ENCODE results near the gene SMCHD1.
"Not testable (repeated sequence)": the region's sequence is repeated elsewhere in the genome, so short reads cannot be mapped to it uniquely, and the experiment has no call there.

Gene SMCHD1

DNA sequence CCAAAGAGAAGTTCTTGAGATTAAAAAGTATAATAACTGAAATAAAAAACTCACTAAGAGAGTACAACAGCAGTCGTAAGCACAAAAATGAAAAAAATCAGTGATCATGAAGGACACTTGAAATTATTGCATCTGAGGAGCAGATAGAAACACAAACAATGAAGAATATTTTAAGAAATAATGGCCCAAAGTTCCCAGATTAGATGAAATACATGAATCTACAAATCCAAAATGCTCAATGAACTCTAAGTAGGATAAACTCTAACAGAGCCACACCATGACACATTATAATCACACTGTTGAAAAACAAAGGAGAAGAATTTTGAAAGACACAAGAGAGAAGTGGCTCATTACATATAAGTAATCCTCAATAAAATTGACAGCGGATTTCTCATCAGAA, 159.4 kb downstream of the SMCHD1 start:
- no peak for DNase-seq (ENCODE audit: low read depth in 2 of 2)

DNA sequence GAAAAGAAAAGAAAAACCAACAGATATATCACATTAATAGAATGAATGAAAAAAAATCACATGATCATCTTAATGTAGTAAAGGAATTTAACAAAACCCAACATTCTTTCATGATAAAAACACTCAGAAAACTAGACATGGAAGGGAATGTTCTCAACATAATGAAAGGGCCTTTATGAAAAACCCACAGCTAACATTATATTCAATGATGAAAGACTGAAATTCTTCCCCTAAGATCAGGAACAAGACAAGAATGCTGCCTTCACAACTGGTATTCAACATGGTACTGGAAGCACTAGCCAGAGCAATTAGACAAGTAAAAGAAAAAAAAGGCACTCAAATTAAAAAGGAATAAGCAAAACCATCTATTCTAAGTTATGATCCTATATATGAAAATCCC, 162.8 kb downstream of the SMCHD1 start:
- no peak for DNase-seq (ENCODE audit: low read depth in 2 of 2)

- DNase-seq (ENCODE audit: low read depth in 2 of 2), result no peak
Measured at GRCh38 chr18:2821695-2822094, 166.2 kb downstream of the SMCHD1 start.

GRCh38 chr18:2822213-2822921, 166.8 kb downstream of the SMCHD1 start:
- DNase-seq (ENCODE audit: low read depth in 2 of 2), result no peak

- no peak for DNase-seq (ENCODE audit: low read depth in 2 of 2)
Measured at GRCh38 chr18:2823202-2823601, 167.7 kb downstream of the SMCHD1 start.

DNA sequence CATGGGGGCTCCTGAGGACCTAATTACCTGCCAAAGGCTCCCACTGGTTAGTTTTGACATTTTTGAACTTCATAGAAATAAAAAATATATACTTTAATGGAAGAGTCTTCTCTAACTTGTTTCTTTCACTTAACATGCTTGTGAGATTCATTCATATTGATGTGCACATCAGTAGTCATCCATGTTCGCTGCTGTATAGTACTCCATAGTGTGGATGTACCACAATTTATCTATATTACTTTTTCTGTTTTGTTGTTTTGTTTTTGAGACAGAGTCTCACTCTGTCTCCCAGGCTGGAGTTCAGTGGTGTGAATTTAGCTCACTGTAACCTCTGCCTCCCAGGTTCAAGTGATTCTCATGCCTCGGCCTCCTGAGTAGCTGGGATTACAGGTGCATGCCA, 168.4 kb downstream of the SMCHD1 start:
- no peak for DNase-seq (ENCODE audit: low read depth in 2 of 2)

DNA sequence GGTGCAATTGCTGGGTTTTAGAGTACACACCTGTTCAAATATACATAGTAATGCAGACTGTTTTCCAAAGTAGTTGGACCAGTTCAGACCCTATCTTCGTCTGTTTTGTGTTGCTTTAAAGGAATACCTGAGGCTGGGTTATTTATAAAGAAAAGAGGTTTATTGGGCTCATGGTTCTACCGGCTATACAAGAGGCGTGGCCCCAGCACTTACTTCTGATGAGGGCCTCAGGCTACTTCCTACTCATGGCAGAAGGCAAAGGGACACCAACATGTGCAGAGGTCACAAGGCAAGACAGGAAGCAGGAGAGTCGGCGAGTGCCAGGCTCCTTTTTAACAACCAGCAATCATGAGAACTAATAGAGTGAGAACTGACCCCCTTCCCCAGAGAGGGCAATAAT, 169.3 kb downstream of the SMCHD1 start:
- DNase-seq (ENCODE audit: low read depth in 2 of 2), result no peak

GRCh38 chr18:2825613-2826175, 170.2 kb downstream of the SMCHD1 start:
- DNase-seq (ENCODE audit: low read depth in 2 of 2), result no peak

GRCh38 chr18:2826581-2826980, 171.1 kb downstream of the SMCHD1 start:
- DNase-seq (ENCODE audit: low read depth in 2 of 2), result no peak

DNA sequence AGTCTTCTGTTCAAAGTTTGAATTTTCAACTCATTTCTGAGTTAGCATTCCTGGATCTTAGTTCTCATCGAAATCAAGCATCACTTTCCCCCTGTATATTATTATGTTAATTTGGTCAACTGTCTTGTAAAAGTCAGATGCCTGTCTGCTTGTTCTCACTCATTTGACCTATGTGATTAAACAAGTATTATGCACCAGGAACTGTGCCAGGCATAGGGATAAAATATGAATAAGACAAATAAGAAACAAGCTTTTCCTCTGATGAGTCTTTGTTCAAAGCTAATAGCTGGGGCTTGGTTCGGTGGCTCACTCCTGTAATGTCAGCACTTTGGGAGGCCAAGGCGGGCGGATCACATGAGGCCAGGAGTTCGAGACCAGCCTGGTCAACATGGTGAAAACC, 171.5 kb downstream of the SMCHD1 start:
- DNase-seq (ENCODE audit: low read depth in 2 of 2), result no peak

- not testable (repeated sequence) for DNase-seq (ENCODE audit: low read depth in 2 of 2)
Measured at GRCh38 chr18:2836118-2836517, 180.6 kb downstream of the SMCHD1 start.

GRCh38 chr18:2837290-2837689, 181.8 kb downstream of the SMCHD1 start:
- DNase-seq (ENCODE audit: low read depth in 2 of 2), result not testable (repeated sequence)

- no peak for DNase-seq (ENCODE audit: low read depth in 2 of 2)
Measured at GRCh38 chr18:2839202-2839601, 183.7 kb downstream of the SMCHD1 start.

DNA sequence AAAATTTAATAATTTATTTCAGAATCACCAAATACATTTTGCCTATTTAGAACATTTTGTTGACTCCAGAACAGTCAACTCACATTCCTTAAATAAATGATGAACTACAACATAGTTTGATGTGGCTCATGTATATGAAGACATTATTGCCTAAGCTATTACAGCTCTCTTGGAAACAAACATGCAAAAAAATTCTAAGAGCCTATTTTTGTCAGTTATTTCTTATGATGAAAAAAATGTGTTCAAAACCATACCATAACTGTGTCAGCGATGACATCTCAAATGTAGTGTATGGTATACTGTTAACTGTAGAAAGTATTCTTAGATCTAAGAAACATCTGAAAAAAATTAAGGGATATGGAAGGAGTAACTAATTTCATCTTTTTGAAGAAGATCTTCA, 185.0 kb downstream of the SMCHD1 start:
- no peak for DNase-seq (ENCODE audit: low read depth in 2 of 2)

- DNase-seq (ENCODE audit: low read depth in 2 of 2), result no peak
Measured at GRCh38 chr18:2843146-2843545, 187.6 kb downstream of the SMCHD1 start.

DNA sequence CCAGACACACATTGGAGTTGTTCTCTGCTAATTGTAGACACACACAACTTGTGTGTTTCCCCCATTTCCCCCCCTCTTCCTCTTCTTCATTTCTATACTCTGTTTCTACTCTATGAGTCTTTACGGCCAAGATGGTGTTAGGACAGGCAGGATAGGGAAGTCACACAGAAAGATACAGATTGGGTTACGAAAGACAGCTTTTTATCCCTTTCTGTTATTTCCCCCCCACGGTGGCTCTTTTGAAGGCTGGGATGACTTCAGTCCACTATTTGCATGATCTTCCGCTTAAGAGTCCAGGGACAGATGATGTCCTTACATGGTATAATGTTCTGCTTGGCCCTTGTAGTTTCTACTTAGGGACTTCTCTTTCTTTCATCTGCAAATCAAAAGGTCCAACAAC, 189.6 kb downstream of the SMCHD1 start:
- no peak for DNase-seq (ENCODE audit: low read depth in 2 of 2)

DNA sequence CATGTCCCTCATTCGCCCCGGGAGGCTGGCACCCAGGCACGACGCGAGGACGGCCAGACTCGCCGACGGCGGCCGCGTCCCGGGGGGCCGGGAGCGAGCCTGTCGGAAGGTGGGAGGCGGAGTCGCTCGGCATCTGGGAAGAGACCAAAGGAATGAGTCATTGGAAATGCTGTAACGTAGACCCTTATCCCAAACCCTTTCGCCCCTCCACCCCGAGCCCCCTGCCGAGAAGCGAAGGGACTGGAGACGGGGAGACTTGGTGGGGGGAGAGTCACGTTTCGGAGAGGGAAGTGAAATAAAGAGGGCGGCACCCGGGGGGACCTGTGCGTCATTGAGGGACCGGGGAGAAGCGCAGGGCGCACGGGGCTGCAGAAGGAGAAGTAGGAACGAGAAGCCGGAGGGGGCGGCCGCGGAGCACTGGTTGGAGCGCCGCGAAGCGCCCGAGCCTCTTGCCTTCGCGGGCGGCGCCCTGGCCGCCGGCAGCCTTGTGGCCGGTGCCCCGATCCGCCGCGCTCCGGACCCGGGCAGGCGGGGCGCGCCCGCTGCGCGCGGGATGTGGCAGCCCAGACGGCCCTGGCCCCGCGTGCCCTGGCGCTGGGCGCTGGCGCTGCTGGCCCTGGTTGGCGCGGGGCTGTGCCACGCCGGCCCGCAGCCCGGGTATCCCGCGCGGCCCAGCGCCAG, 191.2 kb downstream of the SMCHD1 start, which contains the start of gene EMILIN2:
Gene EMILIN2, plus strand, starts transcription at position 371 of the 681 bp plus-strand sequence. Its CDS starts 183 bp downstream, at position 554.
- peak in 1 of 2 donors; percentile 14 for DNase-seq (ENCODE audit: low read depth in 2 of 2)

DNA sequence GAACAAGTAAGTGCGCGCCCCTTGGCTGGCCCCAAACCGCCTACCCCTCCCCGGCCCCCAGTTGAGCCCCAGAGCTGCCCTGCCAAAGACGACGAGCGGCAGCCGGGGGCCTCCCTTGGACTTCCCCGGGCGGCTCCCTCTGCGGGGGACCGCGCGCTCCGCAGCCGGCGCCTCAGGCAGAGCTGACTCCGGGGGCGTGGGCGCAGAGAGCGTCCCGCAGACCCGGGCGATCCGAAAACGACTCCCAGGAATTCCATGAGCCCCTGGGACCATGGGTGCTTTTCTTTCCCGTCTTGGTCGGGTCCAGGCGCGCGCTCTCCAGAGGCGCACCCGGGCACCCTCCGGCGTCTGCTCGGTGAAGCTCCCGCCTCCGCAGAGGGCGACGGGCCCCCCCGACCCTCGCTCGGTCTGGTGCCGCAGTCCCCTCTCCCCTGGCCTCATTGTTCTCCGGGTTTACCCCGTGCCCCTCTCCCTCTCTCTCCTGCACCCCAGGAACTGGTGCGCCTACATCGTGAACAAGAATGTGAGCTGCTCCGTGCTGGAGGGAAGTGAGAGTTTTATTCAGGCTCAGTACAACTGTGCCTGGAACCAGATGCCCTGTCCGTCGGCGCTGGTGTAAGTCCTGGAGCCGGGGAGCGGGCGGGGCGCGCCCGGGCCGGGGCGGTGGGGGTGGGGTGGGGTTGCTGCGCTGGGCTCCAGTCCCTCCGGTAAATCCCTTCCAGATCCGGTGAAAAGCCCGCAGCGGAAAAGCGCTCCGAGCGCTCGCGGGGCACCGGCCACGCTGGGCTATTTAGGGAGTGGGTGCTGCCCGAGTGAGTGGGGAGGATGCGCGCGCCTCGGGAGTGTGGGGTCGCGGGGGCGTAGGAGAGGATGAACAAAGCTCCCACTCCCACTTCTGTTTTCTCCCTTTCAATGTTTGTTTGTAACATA, 192.1 kb downstream of the SMCHD1 start:
- DNase-seq (ENCODE audit: low read depth in 2 of 2), result peak in 1 of 2 donors; percentile 13

GRCh38 chr18:2848247-2849246, 193.0 kb downstream of the SMCHD1 start:
- DNase-seq (ENCODE audit: low read depth in 2 of 2), result no peak

DNA sequence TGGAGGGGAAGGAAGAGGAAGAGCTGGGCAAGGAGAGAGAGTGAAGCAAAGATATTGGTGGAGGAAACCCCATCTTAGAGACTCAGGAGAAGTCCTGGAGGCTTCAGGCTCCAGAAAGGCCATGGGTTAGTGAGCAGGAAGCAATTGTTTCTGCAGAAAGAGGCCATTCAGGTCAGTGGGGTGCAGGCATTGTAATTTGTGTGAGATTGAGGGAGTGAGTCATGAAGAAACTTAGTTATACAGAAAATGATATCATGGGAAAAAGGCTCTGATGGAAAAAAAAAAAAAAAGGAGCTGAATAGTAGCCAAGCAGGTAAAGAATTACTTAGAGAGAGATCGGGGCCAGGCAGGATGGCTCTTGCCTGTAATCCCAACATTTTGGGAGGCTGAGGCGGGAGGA, 195.3 kb downstream of the SMCHD1 start:
- no peak for DNase-seq (ENCODE audit: low read depth in 2 of 2)

DNA sequence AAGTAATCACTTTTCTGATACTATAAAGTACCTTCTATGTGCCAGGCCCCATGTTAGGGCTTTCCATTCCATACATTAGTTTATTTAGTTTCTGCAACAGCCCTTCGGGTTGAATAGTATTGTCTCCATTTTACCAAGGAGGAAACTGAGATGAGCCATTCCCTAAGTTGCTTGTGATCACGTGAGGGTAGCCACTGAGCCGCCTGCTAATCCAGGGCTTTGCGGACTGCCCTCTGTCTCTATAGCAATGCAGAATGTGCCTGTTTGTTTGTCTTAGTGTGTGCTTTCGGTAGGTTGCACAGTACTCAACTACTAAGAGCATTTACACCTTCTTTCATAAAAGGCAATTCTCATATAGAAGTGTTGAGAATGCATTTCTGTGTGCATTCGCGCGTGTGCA, 196.2 kb downstream of the SMCHD1 start:
- DNase-seq (ENCODE audit: low read depth in 2 of 2), result no peak

All from stimulated activated CD8-positive, alpha-beta memory T cell treated with anti-CD3 and anti-CD28 coated beads, Interleukin-15, amount 100 ng/mL, for 4 hours (primary cell).